Measurements from ENCODE around the gene NAV2. TPM values are rescaled to one million over a fixed set of nuclear protein-coding genes. Genes with fewer than 3 reads are reported as not detected.

NAV2 gene
- total RNA-seq, 1 experiment from 2014 or later: 2.1 TPM

DNA sequence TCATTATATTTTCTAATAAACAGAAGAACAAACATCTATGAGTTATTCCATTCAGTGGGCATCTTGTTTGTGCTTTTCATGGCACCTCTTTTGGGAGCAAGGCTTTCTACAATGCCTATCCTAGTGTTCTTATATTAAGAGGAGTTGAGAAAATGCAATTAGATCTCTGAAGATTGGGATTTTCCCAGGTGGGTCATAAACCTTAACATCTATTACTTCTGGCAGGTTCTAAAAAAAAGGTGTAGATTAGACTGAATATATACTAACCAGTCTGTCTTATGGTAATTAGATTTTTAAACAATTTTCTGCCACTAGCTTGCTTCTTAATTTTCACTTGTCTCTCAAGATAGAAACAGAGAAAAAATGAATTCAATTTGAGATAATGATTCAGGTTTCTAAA lies 128.3 kb downstream of the NAV2 start:
- no peak for TF ChIP-seq SIN3A (IDR thresholded peaks at IDR 0.05; ENCODE audit: low read depth)
- CTCF ChIA-PET: no interaction called here
- no peaks in the 10 kb centered on the region for H3K79me2 ChIP-seq (ENCODE audit: insufficient read depth, low read length)
- H3K27me3 ChIP-seq (ENCODE audit: insufficient read depth, low read length): no peaks in the 10 kb centered on the region
- ATAC-seq (no peak), DNase-seq (ENCODE audit: low read depth, low spot score) (no peak)
- no peak overlapping the region for H3K4me3 ChIP-seq (replicated peaks in 1 of 2; ENCODE audit: low read depth in 1 of 2, low read length in 2 of 2)
- RAD21 ChIA-PET (ENCODE audit: low non-redundant PET in 1 of 2, low total read pairs in 2 of 2, uncharacterized antibody in 2 of 2, unreplicated experiment in 2 of 2): no interaction called here
- no peak overlapping the region for H2AFZ ChIP-seq (ENCODE audit: low read depth, low read length, poor library complexity, severe bottlenecking)
- H3K9me3 ChIP-seq (ENCODE audit: control insufficient read depth in 1 of 2, insufficient read depth in 1 of 2, low read depth in 1 of 2, low read length in 2 of 2): no peaks in the 10 kb centered on the region
- POLR2A ChIA-PET: no interaction called here
- H4K20me1 ChIP-seq (ENCODE audit: insufficient read depth): no peaks in the 10 kb centered on the region
- no peaks in the 10 kb centered on the region for H3K4me1 ChIP-seq (ENCODE audit: control insufficient read depth in 1 of 2, insufficient read depth in 2 of 2, low read length in 2 of 2)
- no TSS peak for BruUV-seq (replicated peaks)
- H3K9me2 ChIP-seq (ENCODE audit: insufficient read depth): no peaks in the 10 kb centered on the region
- no peak overlapping the region for H3K4me2 ChIP-seq (ENCODE audit: low read length)
- no peak overlapping the region for H3K9ac ChIP-seq (ENCODE audit: low read length)
- intact Hi-C loops (cut with micrococcal nuclease): no loop called here
- H3K36me3 ChIP-seq (ENCODE audit: control insufficient read depth in 1 of 2, insufficient read depth in 2 of 2, low read length in 2 of 2): no peaks in the 10 kb centered on the region
- no peak overlapping the region for H3K27ac ChIP-seq (ENCODE audit: low read depth, low read length)

DNA sequence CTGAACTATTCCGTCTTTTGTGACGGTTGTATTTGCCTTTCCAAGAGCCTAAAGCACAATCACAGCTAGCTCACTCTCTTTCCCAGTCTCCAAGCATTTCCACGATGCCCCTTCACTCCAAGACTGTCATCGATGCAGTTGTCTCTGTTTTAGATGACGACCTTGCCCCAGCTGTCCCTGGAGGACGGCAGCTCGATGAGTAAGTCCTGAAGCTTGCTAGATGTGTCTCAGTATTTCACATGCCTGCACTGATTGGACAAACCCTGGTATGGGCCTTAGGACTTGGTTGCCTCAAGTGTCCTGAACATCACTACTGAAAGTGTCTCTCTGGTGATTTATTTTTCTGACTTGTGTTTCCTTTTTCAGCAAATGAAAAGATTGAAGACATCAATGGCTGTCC lies 129.9 kb downstream of the NAV2 start:
- Histone ChIP-seq H3K4me3 (replicated peaks in 1 of 2; ENCODE audit: low read depth in 1 of 2, low read length in 2 of 2) (no peak overlapping the region), H4K20me1 (ENCODE audit: insufficient read depth) (no peaks in the 10 kb centered on the region), H3K36me3 (ENCODE audit: control insufficient read depth in 1 of 2, insufficient read depth in 2 of 2, low read length in 2 of 2) (no peaks in the 10 kb centered on the region), H3K27ac (ENCODE audit: low read depth, low read length) (no peak overlapping the region), H3K9me2 (ENCODE audit: insufficient read depth) (no peaks in the 10 kb centered on the region), H3K9ac (ENCODE audit: low read length) (no peak overlapping the region), H3K79me2 (ENCODE audit: insufficient read depth, low read length) (no peaks in the 10 kb centered on the region), H2AFZ (ENCODE audit: low read depth, low read length, poor library complexity, severe bottlenecking) (no peak overlapping the region), H3K4me1 (ENCODE audit: control insufficient read depth in 1 of 2, insufficient read depth in 2 of 2, low read length in 2 of 2) (no peaks in the 10 kb centered on the region), H3K4me2 (ENCODE audit: low read length) (no peak overlapping the region), H3K9me3 (ENCODE audit: control insufficient read depth in 1 of 2, insufficient read depth in 1 of 2, low read depth in 1 of 2, low read length in 2 of 2) (no peaks in the 10 kb centered on the region), H3K27me3 (ENCODE audit: insufficient read depth, low read length) (no peaks in the 10 kb centered on the region)
- no peak for DNase-seq (ENCODE audit: low read depth, low spot score)
- BruUV-seq (replicated peaks): no TSS peak
- RAD21 ChIA-PET (ENCODE audit: low non-redundant PET in 1 of 2, low total read pairs in 2 of 2, uncharacterized antibody in 2 of 2, unreplicated experiment in 2 of 2): no interaction called here
- no peak for ATAC-seq
- TF ChIP-seq CBX3 (IDR thresholded peaks at IDR 0.05; ENCODE audit: low read depth): no peak
- no peak for TF ChIP-seq EZH2phosphoT487 (IDR thresholded peaks at IDR 0.05; ENCODE audit: borderline replicate concordance)
- no peak for TF ChIP-seq ZNF274 (IDR thresholded peaks at IDR 0.05; ENCODE audit: low read depth, low read length)
- TF ChIP-seq YY1 (IDR thresholded peaks at IDR 0.05; ENCODE audit: extremely low read depth, insufficient replicate concordance, low read depth, low read length): no peak
- TF ChIP-seq ELF1 (IDR thresholded peaks at IDR 0.05; ENCODE audit: borderline replicate concordance, low read depth): no peak
- no peak for TF ChIP-seq POLR2A (IDR thresholded peaks at IDR 0.05; ENCODE audit: borderline replicate concordance, extremely low read depth, insufficient read depth, insufficient read length)
- TF ChIP-seq EGR1 (IDR thresholded peaks at IDR 0.05; ENCODE audit: low read depth): no peak
- no peak for TF ChIP-seq RAD21 (IDR thresholded peaks at IDR 0.05; ENCODE audit: low read depth)
- TF ChIP-seq JUND (IDR thresholded peaks at IDR 0.05): no peak
- TF ChIP-seq POLR2AphosphoS5 (IDR thresholded peaks at IDR 0.05; ENCODE audit: low read depth, low read length): no peak
- TF ChIP-seq CTCF (IDR thresholded peaks at IDR 0.05 in 2 of 3, conservative IDR thresholded peaks at IDR 0.05 in 1 of 3; ENCODE audit: borderline replicate concordance in 1 of 3, insufficient read depth in 1 of 3, low read depth in 2 of 3, low read length in 2 of 3): no peak
- TF ChIP-seq, protein P1, sequence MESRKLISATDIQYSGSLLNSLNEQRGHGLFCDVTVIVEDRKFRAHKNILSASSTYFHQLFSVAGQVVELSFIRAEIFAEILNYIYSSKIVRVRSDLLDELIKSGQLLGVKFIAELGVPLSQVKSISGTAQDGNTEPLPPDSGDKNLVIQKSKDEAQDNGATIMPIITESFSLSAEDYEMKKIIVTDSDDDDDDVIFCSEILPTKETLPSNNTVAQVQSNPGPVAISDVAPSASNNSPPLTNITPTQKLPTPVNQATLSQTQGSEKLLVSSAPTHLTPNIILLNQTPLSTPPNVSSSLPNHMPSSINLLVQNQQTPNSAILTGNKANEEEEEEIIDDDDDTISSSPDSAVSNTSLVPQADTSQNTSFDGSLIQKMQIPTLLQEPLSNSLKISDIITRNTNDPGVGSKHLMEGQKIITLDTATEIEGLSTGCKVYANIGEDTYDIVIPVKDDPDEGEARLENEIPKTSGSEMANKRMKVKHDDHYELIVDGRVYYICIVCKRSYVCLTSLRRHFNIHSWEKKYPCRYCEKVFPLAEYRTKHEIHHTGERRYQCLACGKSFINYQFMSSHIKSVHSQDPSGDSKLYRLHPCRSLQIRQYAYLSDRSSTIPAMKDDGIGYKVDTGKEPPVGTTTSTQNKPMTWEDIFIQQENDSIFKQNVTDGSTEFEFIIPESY (IDR thresholded peaks at IDR 0.05; ENCODE audit: extremely low read depth, insufficient replicate concordance, low read length): no peak
- TF ChIP-seq EZH2 (IDR thresholded peaks at IDR 0.05): no peak
- no peak for TF ChIP-seq SIN3A (IDR thresholded peaks at IDR 0.05; ENCODE audit: low read depth)
- no peak for TF ChIP-seq TCF7L2 (IDR thresholded peaks at IDR 0.05; ENCODE audit: borderline replicate concordance, extremely low read depth, insufficient read depth, insufficient read length)
- no peak for TF ChIP-seq CEBPB (IDR thresholded peaks at IDR 0.05; ENCODE audit: low read depth)
- no peak for TF ChIP-seq FOSL1 (IDR thresholded peaks at IDR 0.05; ENCODE audit: low read depth)
- no peak for TF ChIP-seq SRF (IDR thresholded peaks at IDR 0.05; ENCODE audit: low read depth)
- no peak for TF ChIP-seq ATF3 (IDR thresholded peaks at IDR 0.05)
- TF ChIP-seq SP1 (IDR thresholded peaks at IDR 0.05; ENCODE audit: low read depth): no peak
- intact Hi-C loops (cut with micrococcal nuclease): no loop called here
- POLR2A ChIA-PET: no interaction called here
- CTCF ChIA-PET: no interaction called here

Measured in HCT116 (cell line).